Inflammatory macrophage (primary cell): ENCODE results near the gene ZNF107.
"Not testable (repeated sequence)": the region's sequence is repeated elsewhere in the genome, so short reads cannot be mapped to it uniquely, and the experiment has no call there.

Experiments
- DNase-seq, 2 donors: peaks; one replicate each; pipeline ENCODE4 v3.0.0-alpha.2; 2020 to 2022

Gene ZNF107

GRCh38 chr7:64738403-64738802 lies 72.5 kb downstream of the ZNF107 start:
- DNase-seq = not testable (repeated sequence)

GRCh38 chr7:64738953-64739352 lies 73.0 kb downstream of the ZNF107 start:
- not testable (repeated sequence) for DNase-seq

DNA sequence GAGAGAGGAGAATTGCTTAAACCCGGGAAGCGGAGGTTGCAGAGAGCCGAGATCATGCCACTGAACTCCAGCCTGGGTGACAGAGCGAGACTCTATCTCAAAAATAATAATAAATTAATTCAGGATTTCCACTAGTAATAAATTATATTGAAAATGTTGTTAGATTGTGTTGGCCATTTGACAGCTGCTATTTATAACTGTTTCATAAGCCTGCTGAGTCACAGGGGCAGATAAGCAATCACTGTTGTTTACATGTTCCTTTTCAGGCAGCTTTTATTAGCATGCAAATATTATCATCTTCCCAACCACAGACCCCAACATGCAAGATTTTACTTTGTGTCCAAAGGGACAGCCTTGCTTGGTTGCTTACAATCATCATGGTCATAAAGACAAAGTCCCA lies 78.7 kb downstream of the ZNF107 start:
- no peak for DNase-seq

GRCh38 chr7:64747802-64748201 lies 81.9 kb downstream of the ZNF107 start:
- DNase-seq = no peak

GRCh38 chr7:64753032-64753431 lies 87.1 kb downstream of the ZNF107 start:
- DNase-seq = no peak

DNA sequence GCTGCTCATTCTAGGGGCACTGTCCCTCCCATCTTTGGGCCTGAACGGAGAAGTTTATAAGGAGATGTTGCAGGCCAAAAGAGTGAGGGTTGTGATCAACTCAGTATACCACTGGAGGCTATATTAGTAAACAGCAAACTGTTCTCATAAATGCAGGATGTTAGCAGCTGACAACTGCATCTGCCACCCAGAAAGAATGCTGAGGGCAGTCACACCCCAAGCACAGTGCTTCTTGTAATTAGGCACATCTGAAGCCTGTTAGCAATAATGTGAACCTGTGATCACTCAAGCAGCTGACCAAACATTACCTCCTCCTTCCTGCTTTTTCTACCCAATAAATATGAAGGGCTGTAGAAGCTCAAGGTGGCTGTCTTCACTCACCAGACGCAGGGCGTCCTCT lies 89.9 kb downstream of the ZNF107 start:
- DNase-seq = no peak

DNA sequence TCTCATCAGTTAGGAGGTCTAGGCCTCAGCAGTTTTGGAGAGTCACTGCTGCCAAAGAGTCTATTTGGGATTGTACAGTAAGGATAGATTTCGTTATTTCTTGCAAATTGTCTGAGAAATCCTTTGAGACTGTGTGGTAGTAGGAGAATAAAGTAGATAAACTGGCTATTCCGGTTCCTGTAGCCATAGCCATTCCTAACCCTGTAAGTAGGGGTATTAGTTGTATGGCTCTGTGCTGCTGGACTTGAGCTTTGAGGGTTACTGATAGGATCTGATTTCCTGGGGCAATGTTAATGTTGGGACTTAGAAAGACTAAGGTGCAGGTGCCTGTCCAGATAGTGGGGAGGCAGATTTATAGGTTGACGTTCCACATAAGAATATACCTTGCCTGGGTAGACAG lies 92.2 kb downstream of the ZNF107 start:
- DNase-seq = no peak
